ENCODE data around the gene C19orf47. TPM values are rescaled to one million over a fixed set of nuclear protein-coding genes. Genes with fewer than 3 reads are reported as not detected.

Gene C19orf47
- total RNA-seq, 1 experiment from 2014 or later: 18.0 TPM

DNA sequence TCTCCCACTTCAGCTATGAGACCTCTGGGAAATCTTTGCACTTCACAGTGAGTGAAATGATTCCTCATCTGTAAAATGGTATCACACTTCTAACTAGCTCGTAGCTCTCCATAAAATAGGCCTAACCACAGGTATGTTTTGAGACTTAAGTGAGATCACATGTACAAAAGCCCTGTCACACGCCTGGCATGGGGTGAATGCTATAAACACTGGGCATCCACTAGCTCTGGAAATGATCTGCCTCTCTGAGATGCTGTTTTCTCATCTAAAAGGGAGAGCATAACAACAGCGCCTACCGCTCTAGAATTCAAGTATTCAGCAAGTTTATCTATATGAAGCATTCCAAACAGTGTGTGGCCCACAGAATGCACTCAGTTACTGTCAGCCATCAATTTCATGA is 65.3 kb downstream of the C19orf47 start:
- ATAC-seq (no peak), DNase-seq (ENCODE audit: low read depth, low spot score) (no peak)
- POLR2A ChIA-PET: no interaction called here
- Histone ChIP-seq H3K4me1 (ENCODE audit: control insufficient read depth in 1 of 2, insufficient read depth in 2 of 2, low read length in 2 of 2) (peaks cover 11 to 18% of the 10 kb centered on the region in 2 experiments), H3K9me3 (ENCODE audit: control insufficient read depth in 1 of 2, insufficient read depth in 1 of 2, low read depth in 1 of 2, low read length in 2 of 2) (no peaks in the 10 kb centered on the region), H3K9ac (ENCODE audit: low read length) (no peak overlapping the region; the same call in 1 of the 2 replicates), H2AFZ (ENCODE audit: low read depth, low read length, poor library complexity, severe bottlenecking) (no peak overlapping the region), H3K9me2 (ENCODE audit: insufficient read depth) (no peaks in the 10 kb centered on the region), H3K4me2 (ENCODE audit: low read length) (peak overlapping the region; percentile 98; the same call in 1 of the 2 replicates), H4K20me1 (ENCODE audit: insufficient read depth) (no peaks in the 10 kb centered on the region), H3K4me3 (replicated peaks in 1 of 2; ENCODE audit: low read depth in 1 of 2, low read length in 2 of 2) (no peak overlapping the region), H3K27me3 (ENCODE audit: insufficient read depth, low read length) (no peaks in the 10 kb centered on the region), H3K27ac (ENCODE audit: low read depth, low read length) (no peak overlapping the region; the same call in 1 of the 2 replicates), H3K79me2 (ENCODE audit: insufficient read depth, low read length) (peaks cover 71% of the 10 kb centered on the region), H3K36me3 (ENCODE audit: control insufficient read depth in 1 of 2, insufficient read depth in 2 of 2, low read length in 2 of 2) (peaks cover 0 to 4% of the 10 kb centered on the region in 2 experiments; a peak in 1 of 4 replicates)
- CTCF ChIA-PET: interaction anchor here (0.9 kb wide), 1 partner anchor 65 kb away, joined by 3 read pairs; no protein-coding TSS in a partner anchor
- no peak for TF ChIP-seq CEBPB (IDR thresholded peaks at IDR 0.05; ENCODE audit: low read depth)
- TF ChIP-seq, protein P1, sequence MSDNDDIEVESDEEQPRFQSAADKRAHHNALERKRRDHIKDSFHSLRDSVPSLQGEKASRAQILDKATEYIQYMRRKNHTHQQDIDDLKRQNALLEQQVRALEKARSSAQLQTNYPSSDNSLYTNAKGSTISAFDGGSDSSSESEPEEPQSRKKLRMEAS (IDR thresholded peaks at IDR 0.05): no peak
- TF ChIP-seq POLR2A (IDR thresholded peaks at IDR 0.05; ENCODE audit: borderline replicate concordance, extremely low read depth, insufficient read depth, insufficient read length): no peak
- TF ChIP-seq RAD21 (IDR thresholded peaks at IDR 0.05; ENCODE audit: low read depth): no peak
- TF ChIP-seq ZNF274 (IDR thresholded peaks at IDR 0.05; ENCODE audit: low read depth, low read length): no peak
- no peak for TF ChIP-seq POLR2AphosphoS5 (IDR thresholded peaks at IDR 0.05; ENCODE audit: low read depth, low read length)
- no peak for TF ChIP-seq SP1 (IDR thresholded peaks at IDR 0.05; ENCODE audit: low read depth)
- TF ChIP-seq EGR1 (IDR thresholded peaks at IDR 0.05; ENCODE audit: low read depth): no peak
- no peak for TF ChIP-seq EZH2 (IDR thresholded peaks at IDR 0.05)
- no peak for TF ChIP-seq SIN3A (IDR thresholded peaks at IDR 0.05; ENCODE audit: low read depth)
- no TSS peak for BruUV-seq (replicated peaks)
- intact Hi-C loops (cut with micrococcal nuclease): no loop called here
- RAD21 ChIA-PET (ENCODE audit: low non-redundant PET in 1 of 2, low total read pairs in 2 of 2, uncharacterized antibody in 2 of 2, unreplicated experiment in 2 of 2): no interaction called here

DNA sequence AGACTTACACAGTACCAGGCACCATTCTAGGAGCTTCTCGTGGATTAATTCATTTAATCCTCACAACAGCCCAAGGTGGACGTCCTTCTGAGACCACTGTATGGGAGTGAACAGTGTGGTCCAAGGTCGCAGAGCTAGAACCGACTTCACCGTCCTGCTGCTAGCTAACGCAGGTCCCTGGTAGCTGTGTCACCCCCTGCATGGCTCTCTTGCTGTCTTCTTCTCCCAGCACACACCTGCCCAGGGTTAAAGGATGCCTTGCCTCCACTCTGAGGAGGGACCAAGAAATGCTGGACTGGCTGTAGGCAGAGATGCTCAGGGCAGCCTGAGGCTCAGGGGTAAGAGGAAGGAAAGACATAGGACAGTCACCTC is 66.0 kb downstream of the C19orf47 start:
- ATAC-seq (no peak), DNase-seq (ENCODE audit: low read depth, low spot score) (no peak)
- POLR2A ChIA-PET: no interaction called here
- Histone ChIP-seq H3K4me1 (ENCODE audit: control insufficient read depth in 1 of 2, insufficient read depth in 2 of 2, low read length in 2 of 2) (peaks cover 11 to 18% of the 10 kb centered on the region in 2 experiments), H3K79me2 (ENCODE audit: insufficient read depth, low read length) (peaks cover 78% of the 10 kb centered on the region), H4K20me1 (ENCODE audit: insufficient read depth) (no peaks in the 10 kb centered on the region), H3K4me3 (replicated peaks in 1 of 2; ENCODE audit: low read depth in 1 of 2, low read length in 2 of 2) (no peak overlapping the region), H3K27ac (ENCODE audit: low read depth, low read length) (no peak overlapping the region), H3K9me2 (ENCODE audit: insufficient read depth) (no peaks in the 10 kb centered on the region), H3K9me3 (ENCODE audit: control insufficient read depth in 1 of 2, insufficient read depth in 1 of 2, low read depth in 1 of 2, low read length in 2 of 2) (no peaks in the 10 kb centered on the region), H3K36me3 (ENCODE audit: control insufficient read depth in 1 of 2, insufficient read depth in 2 of 2, low read length in 2 of 2) (peaks cover 0 to 4% of the 10 kb centered on the region in 2 experiments; a peak in 1 of 4 replicates), H2AFZ (ENCODE audit: low read depth, low read length, poor library complexity, severe bottlenecking) (no peak overlapping the region), H3K4me2 (ENCODE audit: low read length) (no peak overlapping the region), H3K9ac (ENCODE audit: low read length) (no peak overlapping the region), H3K27me3 (ENCODE audit: insufficient read depth, low read length) (no peaks in the 10 kb centered on the region)
- intact Hi-C loops (cut with micrococcal nuclease): no loop called here
- RAD21 ChIA-PET (ENCODE audit: low non-redundant PET in 1 of 2, low total read pairs in 2 of 2, uncharacterized antibody in 2 of 2, unreplicated experiment in 2 of 2): no interaction called here
- BruUV-seq (replicated peaks): no TSS peak
- no peak for TF ChIP-seq FOSL1 (IDR thresholded peaks at IDR 0.05; ENCODE audit: low read depth)
- no peak for TF ChIP-seq SRF (IDR thresholded peaks at IDR 0.05; ENCODE audit: low read depth)
- TF ChIP-seq CEBPB (IDR thresholded peaks at IDR 0.05; ENCODE audit: low read depth): no peak
- no peak for TF ChIP-seq EZH2 (IDR thresholded peaks at IDR 0.05)
- no peak for TF ChIP-seq JUND (IDR thresholded peaks at IDR 0.05)
- TF ChIP-seq, protein P1 (IDR thresholded peaks at IDR 0.05): no peak
- no peak for TF ChIP-seq ELF1 (IDR thresholded peaks at IDR 0.05; ENCODE audit: borderline replicate concordance, low read depth)
- TF ChIP-seq POLR2A (IDR thresholded peaks at IDR 0.05; ENCODE audit: borderline replicate concordance, extremely low read depth, insufficient read depth, insufficient read length): no peak
- TF ChIP-seq TCF7L2 (IDR thresholded peaks at IDR 0.05; ENCODE audit: borderline replicate concordance, extremely low read depth, insufficient read depth, insufficient read length): no peak
- no peak for TF ChIP-seq SP1 (IDR thresholded peaks at IDR 0.05; ENCODE audit: low read depth)
- TF ChIP-seq EGR1 (IDR thresholded peaks at IDR 0.05; ENCODE audit: low read depth): no peak
- TF ChIP-seq YY1 (IDR thresholded peaks at IDR 0.05; ENCODE audit: extremely low read depth, insufficient replicate concordance, low read depth, low read length): no peak
- TF ChIP-seq SIN3A (IDR thresholded peaks at IDR 0.05; ENCODE audit: low read depth): no peak
- CTCF ChIA-PET: interaction anchor here (1.4 kb wide), 1 partner anchor 65 kb away, joined by 3 read pairs; no protein-coding TSS in a partner anchor
